Measurements from ENCODE around the gene ANKRD9. TPM values are rescaled to one million over a fixed set of nuclear protein-coding genes. Genes with fewer than 3 reads are reported as not detected.

The ANKRD9 gene
- total and polyA plus RNA-seq, 2 of the 13 experiments (the other 11 are each of a cell fraction or from before 2014, with no cell fraction given), result 10.0 to 15.0 TPM

GRCh38 chr14:102540315-102541028 is 30.9 kb upstream of the ANKRD9 start (continued):
- no peak for TF ChIP-seq FIP1L1 (IDR thresholded peaks at IDR 0.05; ENCODE audit: borderline replicate concordance, insufficient read depth, low read depth, low read length)
- TF ChIP-seq ARID3A (IDR thresholded peaks at IDR 0.05; ENCODE audit: low read depth, low read length), result no peak
- peak; percentile 18 for TF ChIP-seq ZMYM4 (CRISPR knock-in tag; IDR thresholded peaks at IDR 0.05)
- no peak for TF ChIP-seq ZBTB21 (CRISPR knock-in tag; IDR thresholded peaks at IDR 0.05)
- TF ChIP-seq ZNF577 (CRISPR knock-in tag; IDR thresholded peaks at IDR 0.05; ENCODE audit: borderline replicate concordance, low read depth), result peak; percentile 41; the same call in 1 of the 2 replicates
- TF ChIP-seq NFKB2 (CRISPR knock-in tag; IDR thresholded peaks at IDR 0.05; ENCODE audit: borderline replicate concordance), result peak; percentile 16; the same call in 1 of the 2 replicates
- TF ChIP-seq KLF11 (CRISPR knock-in tag; IDR thresholded peaks at IDR 0.05), result no peak
- no peak for TF ChIP-seq GABPA (IDR thresholded peaks at IDR 0.05; ENCODE audit: low read depth, low read length)
- TF ChIP-seq GABPA (CRISPR knock-in tag; IDR thresholded peaks at IDR 0.05; ENCODE audit: low read depth), result peak; percentile 55
- TF ChIP-seq NFE2 (CRISPR knock-in tag; IDR thresholded peaks at IDR 0.05), result no peak
- no peak; the same call in 1 of the 2 replicates for TF ChIP-seq ZBTB39 (CRISPR knock-in tag; IDR thresholded peaks at IDR 0.05)
- TF ChIP-seq RFX1 (IDR thresholded peaks at IDR 0.05), result no peak
- no peak for TF ChIP-seq PCBP1 (IDR thresholded peaks at IDR 0.05; ENCODE audit: borderline replicate concordance, low read depth, low read length)
- TF ChIP-seq ZNF564 (CRISPR knock-in tag; IDR thresholded peaks at IDR 0.05), result no peak
- no peak for TF ChIP-seq DPF2 (CRISPR knock-in tag; IDR thresholded peaks at IDR 0.05; ENCODE audit: borderline replicate concordance, low read depth)
- no peak for TF ChIP-seq ZNF282 (IDR thresholded peaks at IDR 0.05; ENCODE audit: partially characterized antibody)
- peak; percentile 76 for TF ChIP-seq ZFX (CRISPR knock-in tag; IDR thresholded peaks at IDR 0.05; ENCODE audit: low read depth)
- no peak for TF ChIP-seq U2AF1 (optimal IDR thresholded peaks at IDR 0.05; ENCODE audit: low read depth, low read length)
- TF ChIP-seq ZNF570 (CRISPR knock-in tag; IDR thresholded peaks at IDR 0.05; ENCODE audit: borderline replicate concordance), result no peak
- no peak for TF ChIP-seq RBM22 (optimal IDR thresholded peaks at IDR 0.05; ENCODE audit: low read length)
- TF ChIP-seq ZNF552 (CRISPR knock-in tag; IDR thresholded peaks at IDR 0.05; ENCODE audit: borderline replicate concordance), result no peak
- no peak for TF ChIP-seq IRF1 (CRISPR knock-in tag; IDR thresholded peaks at IDR 0.05; ENCODE audit: low read depth)
- TF ChIP-seq ASH2L (IDR thresholded peaks at IDR 0.05; ENCODE audit: insufficient read length, low read depth, low read length), result no peak
- no peak for TF ChIP-seq ZNF788 (CRISPR knock-in tag; IDR thresholded peaks at IDR 0.05; ENCODE audit: borderline replicate concordance)
- no peak for TF ChIP-seq TSC22D2 (CRISPR knock-in tag; IDR thresholded peaks at IDR 0.05; ENCODE audit: borderline replicate concordance)
- no peak for TF ChIP-seq ZNF678 (CRISPR knock-in tag; IDR thresholded peaks at IDR 0.05)
